GM23338 (cell line): ENCODE results near the gene DTNBP1.

ENCODE experiments used
- CREB1 ChIP-seq: fragments of 250-450 bp; sonication (Bioruptor Pico); IDR thresholded peaks from 2 replicates; pipeline ENCODE4 v1.5.0; 2020; ENCODE audit warnings: low read depth, mild to moderate bottlenecking, moderate library complexity
- EZH2 ChIP-seq: fragments of 200-600 bp; sonication (generic); IDR thresholded peaks from one replicate; pipeline ENCODE4 v1.8.0; 2017; ENCODE audit warnings: antibody characterized with exemption, mild to moderate bottlenecking, low read depth; ENCODE audit not compliant: unreplicated experiment
- EZH2phosphoT487 ChIP-seq: fragments of 200-600 bp; sonication (generic); IDR thresholded peaks from one replicate; pipeline ENCODE4 v1.8.1; 2018; ENCODE audit warnings: antibody characterized with exemption; ENCODE audit not compliant: unreplicated experiment
- JUNB ChIP-seq: IDR thresholded peaks from one replicate; pipeline ENCODE4 v1.6.1; 2016; ENCODE audit warnings: antibody characterized with exemption; ENCODE audit not compliant: unreplicated experiment
- NANOG ChIP-seq: IDR thresholded peaks from 2 replicates; pipeline ENCODE4 v1.6.1; 2016; ENCODE audit warnings: antibody characterized with exemption, borderline replicate concordance
- POLR2AphosphoS5 ChIP-seq: IDR thresholded peaks from 2 replicates; pipeline ENCODE4 v1.6.1; 2016; ENCODE audit warnings: antibody characterized with exemption, low read depth
- TF ChIP-seq, protein P1 (sequence below), 2 experiments: fragments of 200-600 bp in 1 of 2; sonication (generic) in 1 of 2; conservative IDR thresholded peaks; 2 replicates each; pipeline versions ENCODE4 v1.5.1 to v1.6.1; 2016 to 2017; ENCODE audit warnings: antibody characterized with exemption in 2 of 2, low read depth in 2 of 2, mild to moderate bottlenecking in 2 of 2, moderate library complexity in 1 of 2
- TF ChIP-seq, protein P2 (sequence below): IDR thresholded peaks from one replicate; pipeline ENCODE4 v1.6.1; 2018; ENCODE audit warnings: antibody characterized with exemption; ENCODE audit not compliant: unreplicated experiment
- TF ChIP-seq, protein P3 (sequence below): fragments of 250-450 bp; sonication (Bioruptor Pico); IDR thresholded peaks from 2 replicates; pipeline ENCODE4 v1.5.0; 2020; ENCODE audit warnings: mild to moderate bottlenecking, moderate library complexity
- TF ChIP-seq, protein P4 (sequence below): IDR thresholded peaks from 2 replicates; pipeline ENCODE4 v1.6.1; 2016; ENCODE audit warnings: antibody characterized with exemption

DNA sequence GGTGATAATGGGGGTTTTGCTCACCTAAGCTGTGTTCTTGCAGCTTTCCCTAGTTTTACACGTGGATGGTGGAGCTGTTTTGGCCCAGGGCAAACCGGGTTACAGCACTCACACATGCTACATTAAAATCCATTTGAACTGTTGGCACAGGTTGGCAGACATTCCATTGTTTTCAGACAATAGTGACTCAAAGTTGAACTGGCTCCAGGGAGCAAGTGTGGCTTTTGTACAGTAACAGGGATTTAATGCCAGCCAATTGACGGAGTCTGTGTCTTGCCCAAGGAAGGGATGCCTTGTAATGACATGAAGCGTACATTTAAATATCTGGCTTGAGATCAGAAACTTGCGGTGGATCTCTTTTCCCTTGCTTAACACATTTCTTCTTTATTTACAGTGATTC is 183.1 kb downstream of the DTNBP1 start:
- 0 out of 2 replicates have a peak, but pooled peaks have one; percentile 10 for TF ChIP-seq POLR2AphosphoS5
- TF ChIP-seq EZH2phosphoT487 = no peak
- TF ChIP-seq, protein P1, sequence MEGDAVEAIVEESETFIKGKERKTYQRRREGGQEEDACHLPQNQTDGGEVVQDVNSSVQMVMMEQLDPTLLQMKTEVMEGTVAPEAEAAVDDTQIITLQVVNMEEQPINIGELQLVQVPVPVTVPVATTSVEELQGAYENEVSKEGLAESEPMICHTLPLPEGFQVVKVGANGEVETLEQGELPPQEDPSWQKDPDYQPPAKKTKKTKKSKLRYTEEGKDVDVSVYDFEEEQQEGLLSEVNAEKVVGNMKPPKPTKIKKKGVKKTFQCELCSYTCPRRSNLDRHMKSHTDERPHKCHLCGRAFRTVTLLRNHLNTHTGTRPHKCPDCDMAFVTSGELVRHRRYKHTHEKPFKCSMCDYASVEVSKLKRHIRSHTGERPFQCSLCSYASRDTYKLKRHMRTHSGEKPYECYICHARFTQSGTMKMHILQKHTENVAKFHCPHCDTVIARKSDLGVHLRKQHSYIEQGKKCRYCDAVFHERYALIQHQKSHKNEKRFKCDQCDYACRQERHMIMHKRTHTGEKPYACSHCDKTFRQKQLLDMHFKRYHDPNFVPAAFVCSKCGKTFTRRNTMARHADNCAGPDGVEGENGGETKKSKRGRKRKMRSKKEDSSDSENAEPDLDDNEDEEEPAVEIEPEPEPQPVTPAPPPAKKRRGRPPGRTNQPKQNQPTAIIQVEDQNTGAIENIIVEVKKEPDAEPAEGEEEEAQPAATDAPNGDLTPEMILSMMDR (conservative IDR thresholded peaks at IDR 0.05; ENCODE audit: low read depth in 2 of 2) = no peak
- no peak for TF ChIP-seq JUNB
- no peak for TF ChIP-seq NANOG
- TF ChIP-seq CREB1 = no peak
- no peak for TF ChIP-seq EZH2
- TF ChIP-seq, protein P2, sequence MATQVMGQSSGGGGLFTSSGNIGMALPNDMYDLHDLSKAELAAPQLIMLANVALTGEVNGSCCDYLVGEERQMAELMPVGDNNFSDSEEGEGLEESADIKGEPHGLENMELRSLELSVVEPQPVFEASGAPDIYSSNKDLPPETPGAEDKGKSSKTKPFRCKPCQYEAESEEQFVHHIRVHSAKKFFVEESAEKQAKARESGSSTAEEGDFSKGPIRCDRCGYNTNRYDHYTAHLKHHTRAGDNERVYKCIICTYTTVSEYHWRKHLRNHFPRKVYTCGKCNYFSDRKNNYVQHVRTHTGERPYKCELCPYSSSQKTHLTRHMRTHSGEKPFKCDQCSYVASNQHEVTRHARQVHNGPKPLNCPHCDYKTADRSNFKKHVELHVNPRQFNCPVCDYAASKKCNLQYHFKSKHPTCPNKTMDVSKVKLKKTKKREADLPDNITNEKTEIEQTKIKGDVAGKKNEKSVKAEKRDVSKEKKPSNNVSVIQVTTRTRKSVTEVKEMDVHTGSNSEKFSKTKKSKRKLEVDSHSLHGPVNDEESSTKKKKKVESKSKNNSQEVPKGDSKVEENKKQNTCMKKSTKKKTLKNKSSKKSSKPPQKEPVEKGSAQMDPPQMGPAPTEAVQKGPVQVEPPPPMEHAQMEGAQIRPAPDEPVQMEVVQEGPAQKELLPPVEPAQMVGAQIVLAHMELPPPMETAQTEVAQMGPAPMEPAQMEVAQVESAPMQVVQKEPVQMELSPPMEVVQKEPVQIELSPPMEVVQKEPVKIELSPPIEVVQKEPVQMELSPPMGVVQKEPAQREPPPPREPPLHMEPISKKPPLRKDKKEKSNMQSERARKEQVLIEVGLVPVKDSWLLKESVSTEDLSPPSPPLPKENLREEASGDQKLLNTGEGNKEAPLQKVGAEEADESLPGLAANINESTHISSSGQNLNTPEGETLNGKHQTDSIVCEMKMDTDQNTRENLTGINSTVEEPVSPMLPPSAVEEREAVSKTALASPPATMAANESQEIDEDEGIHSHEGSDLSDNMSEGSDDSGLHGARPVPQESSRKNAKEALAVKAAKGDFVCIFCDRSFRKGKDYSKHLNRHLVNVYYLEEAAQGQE = no peak
- TF ChIP-seq, protein P3, sequence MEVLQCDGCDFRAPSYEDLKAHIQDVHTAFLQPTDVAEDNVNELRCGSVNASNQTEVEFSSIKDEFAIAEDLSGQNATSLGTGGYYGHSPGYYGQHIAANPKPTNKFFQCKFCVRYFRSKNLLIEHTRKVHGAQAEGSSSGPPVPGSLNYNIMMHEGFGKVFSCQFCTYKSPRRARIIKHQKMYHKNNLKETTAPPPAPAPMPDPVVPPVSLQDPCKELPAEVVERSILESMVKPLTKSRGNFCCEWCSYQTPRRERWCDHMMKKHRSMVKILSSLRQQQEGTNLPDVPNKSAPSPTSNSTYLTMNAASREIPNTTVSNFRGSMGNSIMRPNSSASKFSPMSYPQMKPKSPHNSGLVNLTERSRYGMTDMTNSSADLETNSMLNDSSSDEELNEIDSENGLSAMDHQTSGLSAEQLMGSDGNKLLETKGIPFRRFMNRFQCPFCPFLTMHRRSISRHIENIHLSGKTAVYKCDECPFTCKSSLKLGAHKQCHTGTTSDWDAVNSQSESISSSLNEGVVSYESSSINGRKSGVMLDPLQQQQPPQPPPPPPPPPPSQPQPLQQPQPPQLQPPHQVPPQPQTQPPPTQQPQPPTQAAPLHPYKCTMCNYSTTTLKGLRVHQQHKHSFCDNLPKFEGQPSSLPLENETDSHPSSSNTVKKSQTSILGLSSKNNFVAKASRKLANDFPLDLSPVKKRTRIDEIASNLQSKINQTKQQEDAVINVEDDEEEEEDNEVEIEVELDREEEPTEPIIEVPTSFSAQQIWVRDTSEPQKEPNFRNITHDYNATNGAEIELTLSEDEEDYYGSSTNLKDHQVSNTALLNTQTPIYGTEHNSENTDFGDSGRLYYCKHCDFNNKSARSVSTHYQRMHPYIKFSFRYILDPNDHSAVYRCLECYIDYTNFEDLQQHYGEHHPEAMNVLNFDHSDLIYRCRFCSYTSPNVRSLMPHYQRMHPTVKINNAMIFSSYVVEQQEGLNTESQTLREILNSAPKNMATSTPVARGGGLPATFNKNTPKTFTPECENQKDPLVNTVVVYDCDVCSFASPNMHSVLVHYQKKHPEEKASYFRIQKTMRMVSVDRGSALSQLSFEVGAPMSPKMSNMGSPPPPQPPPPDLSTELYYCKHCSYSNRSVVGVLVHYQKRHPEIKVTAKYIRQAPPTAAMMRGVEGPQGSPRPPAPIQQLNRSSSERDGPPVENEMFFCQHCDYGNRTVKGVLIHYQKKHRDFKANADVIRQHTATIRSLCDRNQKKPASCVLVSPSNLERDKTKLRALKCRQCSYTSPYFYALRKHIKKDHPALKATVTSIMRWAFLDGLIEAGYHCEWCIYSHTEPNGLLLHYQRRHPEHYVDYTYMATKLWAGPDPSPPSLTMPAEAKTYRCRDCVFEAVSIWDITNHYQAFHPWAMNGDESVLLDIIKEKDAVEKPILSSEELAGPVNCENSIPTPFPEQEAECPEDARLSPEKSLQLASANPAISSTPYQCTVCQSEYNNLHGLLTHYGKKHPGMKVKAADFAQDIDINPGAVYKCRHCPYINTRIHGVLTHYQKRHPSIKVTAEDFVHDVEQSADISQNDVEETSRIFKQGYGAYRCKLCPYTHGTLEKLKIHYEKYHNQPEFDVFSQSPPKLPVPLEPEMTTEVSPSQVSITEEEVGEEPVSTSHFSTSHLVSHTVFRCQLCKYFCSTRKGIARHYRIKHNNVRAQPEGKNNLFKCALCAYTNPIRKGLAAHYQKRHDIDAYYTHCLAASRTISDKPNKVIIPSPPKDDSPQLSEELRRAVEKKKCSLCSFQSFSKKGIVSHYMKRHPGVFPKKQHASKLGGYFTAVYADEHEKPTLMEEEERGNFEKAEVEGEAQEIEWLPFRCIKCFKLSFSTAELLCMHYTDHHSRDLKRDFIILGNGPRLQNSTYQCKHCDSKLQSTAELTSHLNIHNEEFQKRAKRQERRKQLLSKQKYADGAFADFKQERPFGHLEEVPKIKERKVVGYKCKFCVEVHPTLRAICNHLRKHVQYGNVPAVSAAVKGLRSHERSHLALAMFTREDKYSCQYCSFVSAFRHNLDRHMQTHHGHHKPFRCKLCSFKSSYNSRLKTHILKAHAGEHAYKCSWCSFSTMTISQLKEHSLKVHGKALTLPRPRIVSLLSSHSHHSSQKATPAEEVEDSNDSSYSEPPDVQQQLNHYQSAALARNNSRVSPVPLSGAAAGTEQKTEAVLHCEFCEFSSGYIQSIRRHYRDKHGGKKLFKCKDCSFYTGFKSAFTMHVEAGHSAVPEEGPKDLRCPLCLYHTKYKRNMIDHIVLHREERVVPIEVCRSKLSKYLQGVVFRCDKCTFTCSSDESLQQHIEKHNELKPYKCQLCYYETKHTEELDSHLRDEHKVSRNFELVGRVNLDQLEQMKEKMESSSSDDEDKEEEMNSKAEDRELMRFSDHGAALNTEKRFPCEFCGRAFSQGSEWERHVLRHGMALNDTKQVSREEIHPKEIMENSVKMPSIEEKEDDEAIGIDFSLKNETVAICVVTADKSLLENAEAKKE (CRISPR knock-in tag) = no peak
- TF ChIP-seq, protein P4, sequence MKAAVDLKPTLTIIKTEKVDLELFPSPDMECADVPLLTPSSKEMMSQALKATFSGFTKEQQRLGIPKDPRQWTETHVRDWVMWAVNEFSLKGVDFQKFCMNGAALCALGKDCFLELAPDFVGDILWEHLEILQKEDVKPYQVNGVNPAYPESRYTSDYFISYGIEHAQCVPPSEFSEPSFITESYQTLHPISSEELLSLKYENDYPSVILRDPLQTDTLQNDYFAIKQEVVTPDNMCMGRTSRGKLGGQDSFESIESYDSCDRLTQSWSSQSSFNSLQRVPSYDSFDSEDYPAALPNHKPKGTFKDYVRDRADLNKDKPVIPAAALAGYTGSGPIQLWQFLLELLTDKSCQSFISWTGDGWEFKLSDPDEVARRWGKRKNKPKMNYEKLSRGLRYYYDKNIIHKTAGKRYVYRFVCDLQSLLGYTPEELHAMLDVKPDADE = no peak
